OCI-LY1 (cell line): ENCODE measurements around the gene DPYSL3.

ENCODE experiments used
- CTCF ChIP-seq: fragments of 200-600 bp; sonication (generic), shearing (Covaris generic); IDR thresholded peaks from 2 replicates; pipeline ENCODE4 v1.5.1; 2017; ENCODE audit warnings: mild to moderate bottlenecking, antibody characterized with exemption, low read length, moderate library complexity, mixed read lengths
- EZH2 ChIP-seq: fragments of 200-600 bp; sonication (generic), shearing (Covaris generic); IDR thresholded peaks from 2 replicates; pipeline ENCODE4 v1.8.0; 2017; ENCODE audit warnings: borderline replicate concordance, mixed run types, mild to moderate bottlenecking, antibody characterized with exemption, low read length, moderate library complexity, mixed read lengths

- TF ChIP-seq CTCF (no peak), EZH2 (no peak)
These were observed 109.0 kb downstream of the DPYSL3 start for GRCh38 chr5:147400881-147401280.
